Stomach (tissue), 4 donors: ENCODE measurements around the gene RGS6.

Experiments used
- EP300 ChIP-seq: sonication (generic); formaldehyde crosslinking; IDR thresholded peaks from one replicate; pipeline ENCODE4 v1.6.1; 2017; ENCODE audit warnings: antibody characterized with exemption
- POLR2A ChIP-seq, 4 donors: fragments of 450-650 bp; IDR thresholded peaks; one replicate each; pipeline ENCODE4 v1.6.1; 2016; ENCODE audit warnings: antibody characterized with exemption in 4 of 4, control low read depth in 2 of 4, mild to moderate bottlenecking in 1 of 4, moderate library complexity in 1 of 4
- TF ChIP-seq, protein P1 (sequence below), 7 experiments: fragments of 450-650 bp in 4 of 7; fragments of 200-600 bp in 3 of 7; sonication (generic) in 3 of 7; IDR thresholded peaks; one replicate each; pipeline ENCODE4 v1.5.1; 2016 to 2019; ENCODE audit warnings: antibody characterized with exemption in 7 of 7, control low read depth in 2 of 7, mild to moderate bottlenecking in 1 of 7

DNA sequence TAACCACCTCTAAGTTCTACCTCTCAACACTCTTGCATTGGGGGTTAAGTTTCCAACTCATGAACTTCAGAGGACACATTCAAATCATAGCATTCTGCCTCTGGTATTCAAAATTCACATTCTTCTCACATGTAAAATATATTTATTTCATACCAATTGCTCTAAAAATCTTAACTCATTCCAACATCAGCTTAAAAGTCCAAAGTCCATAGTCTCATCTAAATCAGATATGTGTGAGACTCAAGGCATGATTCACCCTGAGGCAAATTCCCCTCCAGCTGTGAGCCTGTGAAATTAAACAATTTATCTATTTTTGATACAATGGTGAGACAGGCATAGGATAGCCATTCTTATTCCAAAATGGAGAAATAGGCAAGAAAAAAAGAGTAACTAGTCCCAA lies 214.0 kb downstream of the RGS6 start:
- TF ChIP-seq, protein P1, sequence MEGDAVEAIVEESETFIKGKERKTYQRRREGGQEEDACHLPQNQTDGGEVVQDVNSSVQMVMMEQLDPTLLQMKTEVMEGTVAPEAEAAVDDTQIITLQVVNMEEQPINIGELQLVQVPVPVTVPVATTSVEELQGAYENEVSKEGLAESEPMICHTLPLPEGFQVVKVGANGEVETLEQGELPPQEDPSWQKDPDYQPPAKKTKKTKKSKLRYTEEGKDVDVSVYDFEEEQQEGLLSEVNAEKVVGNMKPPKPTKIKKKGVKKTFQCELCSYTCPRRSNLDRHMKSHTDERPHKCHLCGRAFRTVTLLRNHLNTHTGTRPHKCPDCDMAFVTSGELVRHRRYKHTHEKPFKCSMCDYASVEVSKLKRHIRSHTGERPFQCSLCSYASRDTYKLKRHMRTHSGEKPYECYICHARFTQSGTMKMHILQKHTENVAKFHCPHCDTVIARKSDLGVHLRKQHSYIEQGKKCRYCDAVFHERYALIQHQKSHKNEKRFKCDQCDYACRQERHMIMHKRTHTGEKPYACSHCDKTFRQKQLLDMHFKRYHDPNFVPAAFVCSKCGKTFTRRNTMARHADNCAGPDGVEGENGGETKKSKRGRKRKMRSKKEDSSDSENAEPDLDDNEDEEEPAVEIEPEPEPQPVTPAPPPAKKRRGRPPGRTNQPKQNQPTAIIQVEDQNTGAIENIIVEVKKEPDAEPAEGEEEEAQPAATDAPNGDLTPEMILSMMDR (IDR thresholded peaks at IDR 0.05), result no peak
- no peak for TF ChIP-seq POLR2A (IDR thresholded peaks at IDR 0.05)
- TF ChIP-seq EP300, result no peak
